Measurements from ENCODE around the gene PRR15. TPM values are rescaled to one million over a fixed set of nuclear protein-coding genes. Genes with fewer than 3 reads are reported as not detected.

Gene PRR15
- total and polyA plus RNA-seq, 2 donors = 0.09 to 0.39 TPM

- Histone ChIP-seq H3K4me3 (ENCODE audit: low read length in 2 of 2) (no peak overlapping the region), H3K27me3 (ENCODE audit: control insufficient read depth in 2 of 2, insufficient read depth in 1 of 2, low read length in 1 of 2) (peaks cover 62 to 97% of the 10 kb centered on the region in 2 donors), H3K27ac (ENCODE audit: low read depth in 1 of 2, low read length in 1 of 2) (peak overlapping the region in 1 of 2 donors; percentile 31), H3K36me3 (ENCODE audit: control insufficient read depth in 2 of 2, insufficient read depth in 2 of 2, low read length in 1 of 2) (no peaks in the 10 kb centered on the region), H3K9me3 (ENCODE audit: control insufficient read depth in 2 of 2, insufficient read depth in 1 of 2, low read length in 1 of 2) (peaks cover 0 to 6% of the 10 kb centered on the region in 2 donors), H3K4me1 (ENCODE audit: control insufficient read depth in 2 of 2, insufficient read depth in 2 of 2, low read length in 2 of 2) (peaks cover 13 to 35% of the 10 kb centered on the region in 2 donors)
- no peak for DNase-seq (ENCODE audit: low read depth in 6 of 9, low spot score in 9 of 9)
- 28% methylated on average over 13 of the region's 13 CpGs for WGBS
Observed at GRCh38 chr7:29565634-29565981, 2.0 kb downstream of the PRR15 start.

- peaks cover 62 to 94% of the 10 kb centered on the region in 2 donors for H3K27me3 ChIP-seq (ENCODE audit: control insufficient read depth in 2 of 2, insufficient read depth in 1 of 2, low read length in 1 of 2)
- peaks cover 13 to 35% of the 10 kb centered on the region in 2 donors for H3K4me1 ChIP-seq (ENCODE audit: control insufficient read depth in 2 of 2, insufficient read depth in 2 of 2, low read length in 2 of 2)
- no peaks in the 10 kb centered on the region for H3K36me3 ChIP-seq (ENCODE audit: control insufficient read depth in 2 of 2, insufficient read depth in 2 of 2, low read length in 1 of 2)
- H3K9me3 ChIP-seq (ENCODE audit: control insufficient read depth in 2 of 2, insufficient read depth in 1 of 2, low read length in 1 of 2) = peaks cover 0 to 6% of the 10 kb centered on the region in 2 donors
- WGBS = 4% methylated on average over 56 of the region's 56 CpGs
- H3K27ac ChIP-seq (ENCODE audit: low read depth in 1 of 2, low read length in 1 of 2) = peak overlapping the region in 1 of 2 donors; percentile 31
- no peak for DNase-seq (ENCODE audit: low read depth in 6 of 9, low spot score in 9 of 9)
- H3K4me3 ChIP-seq (ENCODE audit: low read length in 2 of 2) = peak overlapping the region; percentile 3 to 30
Observed at GRCh38 chr7:29565982-29566746, 2.5 kb downstream of the PRR15 start.

GRCh38 chr7:29567174-29567573 is 3.5 kb downstream of the PRR15 start:
- WGBS = 95% methylated on average over 2 of the region's 2 CpGs
- Histone ChIP-seq H3K27ac (ENCODE audit: low read depth in 1 of 2, low read length in 1 of 2) (no peak overlapping the region), H3K9me3 (ENCODE audit: control insufficient read depth in 2 of 2, insufficient read depth in 1 of 2, low read length in 1 of 2) (peaks cover 0 to 6% of the 10 kb centered on the region in 2 donors), H3K4me3 (ENCODE audit: low read length in 2 of 2) (no peak overlapping the region), H3K36me3 (ENCODE audit: control insufficient read depth in 2 of 2, insufficient read depth in 2 of 2, low read length in 1 of 2) (no peaks in the 10 kb centered on the region), H3K4me1 (ENCODE audit: control insufficient read depth in 2 of 2, insufficient read depth in 2 of 2, low read length in 2 of 2) (peaks cover 13 to 35% of the 10 kb centered on the region in 2 donors), H3K27me3 (ENCODE audit: control insufficient read depth in 2 of 2, insufficient read depth in 1 of 2, low read length in 1 of 2) (peaks cover 60 to 86% of the 10 kb centered on the region in 2 donors)
- DNase-seq (ENCODE audit: low read depth in 6 of 9, low spot score in 9 of 9) = no peak

GRCh38 chr7:29569648-29570047 is 6.0 kb downstream of the PRR15 start:
- Histone ChIP-seq H3K36me3 (ENCODE audit: control insufficient read depth in 2 of 2, insufficient read depth in 2 of 2, low read length in 1 of 2) (no peaks in the 10 kb centered on the region), H3K27me3 (ENCODE audit: control insufficient read depth in 2 of 2, insufficient read depth in 1 of 2, low read length in 1 of 2) (peaks cover 37 to 66% of the 10 kb centered on the region in 2 donors), H3K9me3 (ENCODE audit: control insufficient read depth in 2 of 2, insufficient read depth in 1 of 2, low read length in 1 of 2) (peaks cover 0 to 6% of the 10 kb centered on the region in 2 donors), H3K27ac (ENCODE audit: low read depth in 1 of 2, low read length in 1 of 2) (no peak overlapping the region), H3K4me1 (ENCODE audit: control insufficient read depth in 2 of 2, insufficient read depth in 2 of 2, low read length in 2 of 2) (peaks cover 7 to 16% of the 10 kb centered on the region in 2 donors), H3K4me3 (ENCODE audit: low read length in 2 of 2) (no peak overlapping the region)
- DNase-seq (ENCODE audit: low read depth in 6 of 9, low spot score in 9 of 9) = no peak
- WGBS = 83% methylated on average over 6 of the region's 6 CpGs

GRCh38 chr7:29572558-29572957 is 8.9 kb downstream of the PRR15 start:
- Histone ChIP-seq H3K36me3 (ENCODE audit: control insufficient read depth in 2 of 2, insufficient read depth in 2 of 2, low read length in 1 of 2) (no peaks in the 10 kb centered on the region), H3K4me3 (ENCODE audit: low read length in 2 of 2) (no peak overlapping the region), H3K4me1 (ENCODE audit: control insufficient read depth in 2 of 2, insufficient read depth in 2 of 2, low read length in 2 of 2) (no peaks in the 10 kb centered on the region), H3K27ac (ENCODE audit: low read depth in 1 of 2, low read length in 1 of 2) (no peak overlapping the region), H3K27me3 (ENCODE audit: control insufficient read depth in 2 of 2, insufficient read depth in 1 of 2, low read length in 1 of 2) (peaks cover 9 to 36% of the 10 kb centered on the region in 2 donors), H3K9me3 (ENCODE audit: control insufficient read depth in 2 of 2, insufficient read depth in 1 of 2, low read length in 1 of 2) (peaks cover 0 to 5% of the 10 kb centered on the region in 2 donors)
- no peak for DNase-seq (ENCODE audit: low read depth in 6 of 9, low spot score in 9 of 9)
- WGBS = 98% methylated on average over 2 of the region's 2 CpGs

- H3K27me3 ChIP-seq (ENCODE audit: control insufficient read depth in 2 of 2, insufficient read depth in 1 of 2, low read length in 1 of 2) = peaks cover 1 to 26% of the 10 kb centered on the region in 2 donors
- 95% methylated on average over 3 of the region's 3 CpGs for WGBS
- H3K4me1 ChIP-seq (ENCODE audit: control insufficient read depth in 2 of 2, insufficient read depth in 2 of 2, low read length in 2 of 2) = no peaks in the 10 kb centered on the region
- no peaks in the 10 kb centered on the region for H3K36me3 ChIP-seq (ENCODE audit: control insufficient read depth in 2 of 2, insufficient read depth in 2 of 2, low read length in 1 of 2)
- no peak overlapping the region for H3K4me3 ChIP-seq (ENCODE audit: low read length in 2 of 2)
- no peak for DNase-seq (ENCODE audit: low read depth in 6 of 9, low spot score in 9 of 9)
- H3K9me3 ChIP-seq (ENCODE audit: control insufficient read depth in 2 of 2, insufficient read depth in 1 of 2, low read length in 1 of 2) = peaks cover 0 to 8% of the 10 kb centered on the region in 2 donors
- H3K27ac ChIP-seq (ENCODE audit: low read depth in 1 of 2, low read length in 1 of 2) = no peak overlapping the region
Observed at GRCh38 chr7:29573567-29573966, 9.9 kb downstream of the PRR15 start.

- WGBS = 12% methylated on average over 3 of the region's 3 CpGs
Observed at GRCh38 chr7:29574659-29575058, 11.0 kb downstream of the PRR15 start.

GRCh38 chr7:29587195-29587808 is 23.7 kb downstream of the PRR15 start:
- H3K9me3 ChIP-seq (ENCODE audit: control insufficient read depth in 2 of 2, insufficient read depth in 1 of 2, low read length in 1 of 2) = no peaks in the 10 kb centered on the region
- over 99% methylated on average over 3 of the region's 3 CpGs for WGBS
- no peak overlapping the region for H3K27ac ChIP-seq (ENCODE audit: low read depth in 1 of 2, low read length in 1 of 2)
- DNase-seq (ENCODE audit: low read depth in 6 of 9, low spot score in 9 of 9) = no peak
- no peak overlapping the region for H3K4me3 ChIP-seq (ENCODE audit: low read length in 2 of 2)
- H3K4me1 ChIP-seq (ENCODE audit: control insufficient read depth in 2 of 2, insufficient read depth in 2 of 2, low read length in 2 of 2) = peaks cover 0 to 8% of the 10 kb centered on the region in 2 donors
- H3K27me3 ChIP-seq (ENCODE audit: control insufficient read depth in 2 of 2, insufficient read depth in 1 of 2, low read length in 1 of 2) = no peaks in the 10 kb centered on the region
- H3K36me3 ChIP-seq (ENCODE audit: control insufficient read depth in 2 of 2, insufficient read depth in 2 of 2, low read length in 1 of 2) = no peaks in the 10 kb centered on the region

More at GRCh38 chr7:29574659-29575058, 11.0 kb downstream of the PRR15 start:
- Histone ChIP-seq H3K4me1 (ENCODE audit: control insufficient read depth in 2 of 2, insufficient read depth in 2 of 2, low read length in 2 of 2) (no peaks in the 10 kb centered on the region), H3K36me3 (ENCODE audit: control insufficient read depth in 2 of 2, insufficient read depth in 2 of 2, low read length in 1 of 2) (no peaks in the 10 kb centered on the region), H3K4me3 (ENCODE audit: low read length in 2 of 2) (no peak overlapping the region), H3K9me3 (ENCODE audit: control insufficient read depth in 2 of 2, insufficient read depth in 1 of 2, low read length in 1 of 2) (peaks cover 0 to 8% of the 10 kb centered on the region in 2 donors), H3K27me3 (ENCODE audit: control insufficient read depth in 2 of 2, insufficient read depth in 1 of 2, low read length in 1 of 2) (peaks cover 0 to 18% of the 10 kb centered on the region in 2 donors), H3K27ac (ENCODE audit: low read depth in 1 of 2, low read length in 1 of 2) (no peak overlapping the region)
- DNase-seq (ENCODE audit: low read depth in 6 of 9, low spot score in 9 of 9) = no peak

GRCh38 chr7:29588212-29588611 is 24.6 kb downstream of the PRR15 start:
- H3K4me3 ChIP-seq (ENCODE audit: low read length in 2 of 2) = no peak overlapping the region
- H3K27me3 ChIP-seq (ENCODE audit: control insufficient read depth in 2 of 2, insufficient read depth in 1 of 2, low read length in 1 of 2) = no peaks in the 10 kb centered on the region
- no peaks in the 10 kb centered on the region for H3K36me3 ChIP-seq (ENCODE audit: control insufficient read depth in 2 of 2, insufficient read depth in 2 of 2, low read length in 1 of 2)
- H3K4me1 ChIP-seq (ENCODE audit: control insufficient read depth in 2 of 2, insufficient read depth in 2 of 2, low read length in 2 of 2) = peaks cover 0 to 8% of the 10 kb centered on the region in 2 donors
- H3K9me3 ChIP-seq (ENCODE audit: control insufficient read depth in 2 of 2, insufficient read depth in 1 of 2, low read length in 1 of 2) = no peaks in the 10 kb centered on the region
- 94% methylated on average over 2 of the region's 2 CpGs for WGBS
- H3K27ac ChIP-seq (ENCODE audit: low read depth in 1 of 2, low read length in 1 of 2) = no peak overlapping the region
- DNase-seq (ENCODE audit: low read depth in 6 of 9, low spot score in 9 of 9) = no peak
